RWPE1 (cell line): ENCODE measurements around the gene VEGFC.

ENCODE experiments used
- CTCF ChIA-PET: fragments of 350-600 bp; sonication (Branson Sonifier 250); formaldehyde crosslinking; extraction: SDS; loops from one replicate; lab custom pipeline; 2021; lab: Yijun Ruan, JAX
- POLR2A ChIA-PET: fragments of 400-600 bp; formaldehyde crosslinking; extraction: SDS; loops from one replicate; lab custom pipeline; 2020; ENCODE audit warnings: antibody characterized with exemption; ENCODE audit not compliant: low non-redundant PET; lab: Yijun Ruan, JAX
- DNase-seq: peaks from one replicate; pipeline ENCODE4 v3.0.0; 2012; ENCODE audit warnings: low spot score
- H3K27ac ChIP-seq: fragments of 450-650 bp; 2 replicates; pipeline ENCODE4 v1.5.1; 2017
- CTCF ChIP-seq: fragments of 450-650 bp; conservative IDR thresholded peaks from 2 replicates; pipeline ENCODE4 v1.5.1; 2017; ENCODE audit warnings: low read depth, mild to moderate bottlenecking

Gene VEGFC

DNA sequence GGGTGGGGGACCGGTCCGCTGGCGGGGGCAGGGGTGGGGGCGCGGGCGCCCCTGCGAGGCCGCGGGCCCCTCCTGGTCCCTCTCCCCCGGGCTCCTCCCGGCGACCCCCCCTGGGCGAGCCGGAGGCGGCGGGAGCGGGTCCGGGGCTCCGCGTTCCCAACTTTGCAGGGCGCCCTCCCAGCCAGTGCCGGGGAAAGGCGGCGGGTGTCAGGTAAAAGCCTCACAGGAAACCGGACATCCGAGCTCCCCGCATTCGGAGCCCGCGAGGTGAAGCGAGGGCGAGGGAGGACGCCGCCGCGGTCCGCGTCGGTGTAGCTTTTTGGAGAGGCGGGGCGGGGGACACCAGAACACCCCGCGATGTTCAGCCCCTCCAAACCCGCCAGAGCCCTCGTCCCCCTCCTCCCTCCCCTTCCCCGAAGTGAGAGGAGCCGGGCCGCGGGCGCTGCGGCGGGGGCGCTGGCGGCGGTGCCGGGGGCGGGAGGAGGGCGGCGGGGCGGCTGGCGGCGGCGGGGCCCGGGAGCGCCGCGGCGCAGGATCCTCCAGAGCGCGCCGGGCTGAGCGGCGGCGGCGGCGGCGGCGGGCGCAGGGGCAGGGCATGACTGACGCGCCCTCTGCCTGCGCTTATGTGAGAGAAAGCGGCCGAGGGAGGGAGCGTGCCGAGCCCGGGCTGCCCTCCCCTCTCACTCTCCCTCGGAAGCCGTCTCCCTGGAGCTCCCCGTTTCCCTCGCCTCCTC lies at the start of gene VEGFC:
Gene VEGFC, minus strand, starts transcription at position 597 of the 734 bp plus-strand sequence. CDS start 611 bp downstream, outside the sequence.
- ChIA-PET POLR2A (no interaction called here), CTCF (interaction anchor here (0.6 to 2.5 kb wide), 2 partner anchors 242 to 254 kb away, joined by 3 to 22 read pairs; no protein-coding TSS in a partner anchor)
- 0 out of 2 replicates have a peak, but pooled peaks have one; percentile 17 for TF ChIP-seq CTCF
- peak; percentile 43 for DNase-seq
- H3K27ac ChIP-seq = peak within 1 kb of the TSS; percentile 89

DNA sequence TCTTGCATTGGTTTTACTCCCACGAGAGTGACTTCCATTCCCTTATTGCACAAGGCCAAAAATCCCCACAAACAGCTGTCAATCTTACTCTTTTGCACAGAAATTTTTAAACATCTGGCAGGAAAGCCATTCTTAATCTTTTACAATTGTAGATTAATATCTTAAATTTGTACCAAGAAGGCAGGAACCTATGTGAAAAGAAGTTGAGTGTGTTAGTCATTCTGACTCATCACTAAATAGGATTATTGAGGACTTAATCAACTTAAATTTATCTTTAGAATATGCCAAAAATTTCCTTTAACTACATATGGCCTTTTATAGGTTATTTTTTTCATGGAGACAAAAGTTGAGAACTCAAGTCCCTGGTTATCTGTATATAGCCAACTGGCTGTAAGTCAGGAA lies 49.0 kb upstream of the VEGFC start:
- DNase-seq = peak; percentile 54
- H3K27ac ChIP-seq = no peak overlapping the region
- ChIA-PET CTCF (no interaction called here), POLR2A (no interaction called here)
- no peak for TF ChIP-seq CTCF

DNA sequence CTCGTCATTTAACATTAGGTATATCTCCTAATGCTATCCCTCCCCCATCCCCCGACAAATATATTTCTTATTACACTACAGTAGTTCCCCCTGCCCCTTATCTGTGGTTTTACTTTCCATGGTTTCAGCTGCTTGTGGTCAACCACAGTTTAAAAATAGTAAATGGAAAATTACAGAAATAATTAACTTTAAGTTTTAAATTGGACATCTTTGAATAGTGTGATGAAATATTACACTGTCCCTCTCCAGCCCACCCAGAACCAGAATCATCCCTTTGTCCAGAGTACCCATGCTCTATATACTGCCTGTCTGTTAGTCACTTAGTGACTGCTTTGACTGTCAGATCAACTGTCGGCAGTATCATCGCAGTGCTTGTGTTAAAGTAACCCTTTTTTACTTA lies 47.4 kb upstream of the VEGFC start:
- POLR2A ChIA-PET = no interaction called here
- TF ChIP-seq CTCF = no peak
- no peak overlapping the region for H3K27ac ChIP-seq
- DNase-seq = no peak
- CTCF ChIA-PET = no interaction called here

GRCh38 chr4:176839656-176840055 lies 46.9 kb upstream of the VEGFC start:
- CTCF ChIA-PET = no interaction called here

GRCh38 chr4:176838601-176839433 lies 46.1 kb upstream of the VEGFC start:
- TF ChIP-seq CTCF = no peak
- H3K27ac ChIP-seq = no peak overlapping the region
- peak; percentile 53 for DNase-seq
- CTCF ChIA-PET = no interaction called here
- POLR2A ChIA-PET = no interaction called here

More at GRCh38 chr4:176839656-176840055, 46.9 kb upstream of the VEGFC start:
- H3K27ac ChIP-seq = no peak overlapping the region
- POLR2A ChIA-PET = no interaction called here
- no peak for DNase-seq
- no peak for TF ChIP-seq CTCF

GRCh38 chr4:176837169-176837895 lies 44.6 kb upstream of the VEGFC start:
- no peak for TF ChIP-seq CTCF
- no peak overlapping the region for H3K27ac ChIP-seq
- no peak for DNase-seq
- POLR2A ChIA-PET = no interaction called here
- CTCF ChIA-PET = interaction anchor here (0.6 kb wide), 1 partner anchor 19 kb away, joined by 4 read pairs; no protein-coding TSS in a partner anchor
